ELR (cell line): ENCODE measurements around the gene EEFSEC.
A peak's percentile ranks its signal among the peaks of the same experiment; 100 is the strongest.
"Not testable (repeated sequence)": the region's sequence is repeated elsewhere in the genome, so short reads cannot be mapped to it uniquely, and the experiment has no call there.

Source experiments
- DNase-seq: peaks from one replicate; pipeline ENCODE4 v3.0.0-alpha.2; 2015; ENCODE audit warnings: low read depth

EEFSEC gene

DNA sequence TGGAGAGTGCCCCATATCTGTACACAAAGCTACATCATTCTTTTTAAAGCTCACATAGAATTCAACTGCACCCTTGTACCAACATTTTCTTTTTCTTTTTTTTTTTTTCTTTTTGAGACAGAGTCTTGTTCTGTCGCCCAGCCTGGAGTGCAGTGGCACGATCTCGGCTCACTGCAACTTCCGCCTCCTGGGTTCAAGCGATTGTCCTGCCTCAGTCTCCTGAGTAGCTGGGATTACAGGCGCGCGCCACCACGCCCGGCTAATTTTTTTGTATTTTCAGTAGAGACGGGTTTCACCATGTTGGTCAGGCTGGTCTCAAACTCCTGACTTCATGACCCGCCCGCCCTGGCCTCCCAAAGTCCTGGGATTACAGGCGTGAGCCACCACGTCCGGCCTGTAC, 1.1 kb downstream of the EEFSEC start:
- DNase-seq, result not testable (repeated sequence)

DNA sequence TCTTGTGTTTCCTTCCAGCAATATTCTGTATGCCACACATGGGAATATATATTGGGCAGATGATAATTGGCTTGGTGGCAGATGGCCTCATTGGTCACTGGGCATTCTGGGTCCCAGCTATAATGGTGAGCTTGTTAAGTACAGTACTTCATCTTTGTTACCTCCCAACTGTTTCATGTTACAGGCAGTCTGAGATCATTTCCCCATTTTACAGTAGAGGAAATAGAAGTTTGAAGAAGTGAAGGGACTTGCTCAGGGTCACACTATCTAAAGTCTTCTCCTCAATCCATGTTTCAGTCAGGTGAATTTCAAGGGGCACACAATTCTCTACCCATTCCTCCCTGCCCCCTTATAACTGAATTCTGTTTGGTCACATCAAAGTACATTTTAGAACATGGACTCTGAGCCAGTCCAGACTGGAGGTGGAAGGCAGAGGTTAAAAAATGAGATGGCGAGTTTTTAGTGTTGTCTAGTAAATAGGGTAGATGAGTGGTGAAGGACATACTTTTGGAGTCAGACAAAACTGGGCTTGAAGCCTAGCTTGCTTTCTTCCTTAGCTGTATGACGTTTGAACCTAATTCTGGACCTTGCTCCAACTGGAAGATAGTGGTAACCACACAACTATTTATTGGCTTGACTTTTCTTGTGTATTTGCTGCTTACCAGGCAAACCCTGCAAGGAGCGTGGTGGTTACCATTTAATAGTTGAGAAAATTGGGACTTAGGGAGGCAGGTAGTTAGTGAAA, 2.5 kb downstream of the EEFSEC start:
- no peak for DNase-seq

DNA sequence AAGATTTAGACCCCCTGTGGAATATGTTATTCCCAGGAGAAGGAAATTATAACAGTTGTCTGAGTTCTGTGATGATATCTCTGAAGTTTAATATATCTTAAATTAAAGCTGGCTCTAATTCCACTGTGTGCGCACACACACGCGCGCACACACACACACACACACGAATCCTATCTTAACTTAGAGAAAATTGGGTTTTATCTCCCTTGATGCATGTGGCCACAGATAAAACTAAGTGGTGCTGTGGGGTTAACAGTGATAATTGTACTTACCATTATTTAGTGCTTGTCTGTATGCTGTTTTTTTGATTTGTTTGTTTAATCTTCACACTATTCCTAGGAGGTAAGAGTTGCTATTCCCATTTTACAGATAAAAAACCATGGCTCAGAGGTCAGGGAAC, 7.4 kb downstream of the EEFSEC start:
- no peak for DNase-seq

DNA sequence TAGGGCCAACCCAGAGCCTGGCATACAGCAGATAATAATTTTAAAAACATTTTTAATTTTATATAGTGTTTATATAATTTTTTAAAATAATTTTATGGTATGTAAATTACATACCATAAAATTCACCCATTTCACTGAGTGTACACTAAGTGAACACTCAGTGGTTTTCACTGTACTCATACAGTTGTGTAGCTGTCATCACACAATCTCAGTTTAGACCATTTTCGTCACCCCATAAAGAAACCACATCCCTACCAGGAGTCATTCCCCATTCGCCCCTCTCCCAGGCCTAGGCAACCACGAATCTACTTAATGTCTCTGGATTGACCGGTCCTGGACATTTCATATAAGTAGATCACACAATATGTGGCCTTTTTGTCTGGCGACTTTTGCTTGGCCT, 10.2 kb downstream of the EEFSEC start:
- no peak for DNase-seq

DNA sequence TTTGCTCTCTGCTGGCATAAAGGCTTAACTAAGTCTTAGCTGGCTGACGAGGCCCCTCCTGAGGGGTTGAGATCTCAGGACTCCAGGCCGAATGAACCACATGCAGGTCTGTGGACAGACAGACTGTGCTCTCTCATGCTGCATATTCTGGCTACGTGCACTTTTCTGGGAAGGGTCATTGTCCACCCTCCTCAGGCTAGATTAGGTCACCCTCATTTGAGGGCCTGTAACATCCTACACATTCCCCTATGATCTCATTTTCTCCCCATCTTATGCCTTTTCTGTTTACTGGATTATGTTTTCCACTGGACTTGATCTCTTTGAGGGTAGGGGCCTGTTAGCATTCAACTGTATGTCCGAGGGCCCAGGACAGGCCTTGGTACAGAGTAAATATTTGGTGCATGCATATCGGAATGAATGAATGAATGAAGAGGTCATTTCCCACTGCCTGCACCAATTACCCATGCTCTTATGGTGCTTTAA, 13.7 kb downstream of the EEFSEC start:
- no peak for DNase-seq

DNA sequence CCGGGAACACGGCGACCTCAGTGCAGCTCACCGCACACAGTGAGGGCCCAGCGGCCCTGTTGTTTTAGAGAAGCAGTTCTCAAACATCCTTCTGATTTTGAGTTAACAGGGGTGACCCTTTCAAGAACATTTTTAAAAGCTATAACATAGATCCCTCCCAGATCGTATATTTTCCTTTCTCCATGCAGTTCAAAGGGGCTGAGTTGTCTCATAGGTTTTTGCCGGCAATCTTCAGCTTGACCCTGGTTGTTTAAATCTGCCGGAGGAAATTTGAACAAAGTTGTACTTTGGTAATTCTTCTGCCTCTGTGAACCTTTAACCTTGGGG, 14.3 kb downstream of the EEFSEC start:
- DNase-seq, result no peak

DNA sequence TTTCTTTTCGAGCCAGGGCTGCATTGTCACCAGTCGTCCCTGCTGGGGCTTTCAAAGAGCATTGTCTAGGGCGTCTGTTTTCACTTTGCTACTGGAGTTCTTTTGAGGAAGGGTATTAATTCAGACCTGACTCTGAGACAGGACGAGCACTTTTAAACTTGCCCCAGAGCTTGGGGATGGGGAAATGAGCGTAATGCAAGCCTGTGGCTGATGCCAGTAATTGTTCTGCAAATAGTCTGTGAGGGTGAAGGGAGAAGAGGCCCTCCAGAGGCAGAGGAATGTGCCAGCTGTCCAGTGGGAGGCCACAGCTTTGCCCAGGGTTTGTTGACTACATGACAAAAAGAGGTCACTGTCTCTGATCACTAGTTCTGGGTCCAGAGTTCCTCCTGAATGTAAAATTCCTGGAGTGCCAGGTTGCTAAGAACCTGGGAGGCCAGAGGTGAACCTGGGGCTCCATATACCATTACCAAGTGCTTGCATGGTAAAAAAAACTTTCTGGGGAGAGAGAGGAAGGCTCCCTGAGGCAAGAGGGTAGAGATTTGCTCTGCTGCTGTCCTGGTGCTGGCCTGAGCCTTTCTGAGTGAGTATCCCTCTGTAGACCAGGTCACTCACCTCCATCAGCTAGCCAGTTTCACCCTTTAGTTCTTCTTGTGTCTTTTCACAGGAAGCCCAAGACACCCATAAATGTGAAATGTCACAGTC, 14.8 kb downstream of the EEFSEC start:
- DNase-seq, result no peak

DNA sequence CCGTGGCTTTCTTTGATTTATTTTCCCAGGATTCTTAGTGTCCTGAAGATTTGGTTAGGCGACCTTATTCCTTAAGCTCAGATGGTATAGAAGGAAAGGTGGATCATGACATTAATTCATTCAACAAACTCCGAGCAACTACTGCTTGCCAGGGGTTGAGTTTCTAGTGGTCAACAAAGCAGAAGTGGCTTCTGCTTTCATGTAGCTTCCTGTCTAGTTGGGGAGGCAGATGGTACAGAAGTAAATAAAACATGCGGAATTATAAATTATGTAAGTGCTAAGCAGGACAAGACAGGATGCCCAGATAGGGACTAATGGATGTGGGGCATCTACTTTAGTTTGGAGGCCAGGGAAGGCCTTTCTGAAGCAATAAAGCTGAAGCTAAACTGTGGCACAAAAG, 15.6 kb downstream of the EEFSEC start:
- no peak for DNase-seq

DNA sequence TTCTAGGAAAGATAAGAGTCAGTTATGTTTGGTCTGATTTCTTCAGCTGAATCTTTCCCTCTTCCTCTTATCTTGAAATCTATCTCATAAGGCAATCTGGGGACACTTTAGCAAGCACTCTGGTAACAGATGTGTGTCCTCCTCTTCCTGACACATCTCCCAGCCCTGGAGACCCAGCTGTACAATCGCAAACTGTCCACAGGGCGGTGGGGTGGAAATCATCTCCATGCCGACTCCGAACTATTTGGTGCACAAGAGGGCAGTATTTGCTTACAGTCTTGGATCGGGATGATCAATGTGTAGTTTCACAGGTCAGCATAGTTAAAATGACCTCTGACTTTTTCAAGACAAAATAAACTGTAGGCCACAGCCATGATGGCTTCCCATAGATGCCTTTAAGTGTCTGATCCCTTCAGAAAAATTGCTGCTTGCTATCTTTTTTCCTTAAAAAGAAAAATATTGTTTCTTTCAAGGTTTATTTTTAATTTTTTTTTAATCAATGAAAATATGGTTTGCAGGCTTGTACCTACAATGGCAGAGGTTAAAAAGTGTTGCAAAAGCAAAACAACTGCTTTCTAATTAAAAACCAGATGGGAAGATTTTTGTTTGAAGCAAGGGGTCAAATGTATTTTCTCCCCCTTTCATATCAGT, 17.7 kb downstream of the EEFSEC start:
- DNase-seq, result peak; percentile 88

DNA sequence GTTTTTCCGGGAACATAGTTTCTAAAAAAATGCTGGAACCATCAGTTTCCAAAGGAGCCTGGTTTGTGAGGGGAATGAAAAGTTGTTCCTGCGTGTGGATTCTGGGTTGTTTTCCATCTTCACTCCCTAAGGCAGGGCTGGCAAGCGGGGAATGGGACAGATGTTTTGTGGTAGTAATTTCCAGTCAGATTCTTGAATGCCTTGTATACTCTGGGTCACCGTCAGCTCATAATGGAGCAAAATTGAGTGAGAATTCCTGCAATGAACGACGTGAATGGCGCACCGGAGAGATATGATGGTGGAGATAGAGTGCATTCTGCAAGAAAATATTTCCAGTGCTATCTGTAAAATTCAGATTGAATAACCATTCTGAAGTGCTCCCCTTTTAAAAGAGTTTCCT, 19.9 kb downstream of the EEFSEC start:
- DNase-seq, result no peak

DNA sequence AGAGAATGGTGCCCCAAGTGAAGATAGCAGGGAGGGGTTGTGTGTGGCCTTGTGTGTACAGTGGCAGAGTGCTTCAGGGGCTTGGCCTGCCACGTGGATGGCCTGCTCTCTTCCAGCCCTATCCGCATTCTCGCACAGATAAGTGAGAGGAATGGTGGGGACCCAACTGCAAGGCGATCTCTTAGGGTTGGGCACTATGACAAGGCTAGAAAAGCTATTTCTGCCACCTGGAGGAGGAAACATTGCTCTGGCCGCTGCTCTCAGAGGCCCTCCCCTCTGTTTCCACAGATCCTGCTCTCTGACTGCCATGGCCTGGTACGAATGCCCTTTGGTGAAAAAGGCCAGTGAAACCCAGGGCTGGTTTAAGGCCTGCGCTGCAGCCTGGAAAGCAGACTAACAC, 20.6 kb downstream of the EEFSEC start:
- no peak for DNase-seq

DNA sequence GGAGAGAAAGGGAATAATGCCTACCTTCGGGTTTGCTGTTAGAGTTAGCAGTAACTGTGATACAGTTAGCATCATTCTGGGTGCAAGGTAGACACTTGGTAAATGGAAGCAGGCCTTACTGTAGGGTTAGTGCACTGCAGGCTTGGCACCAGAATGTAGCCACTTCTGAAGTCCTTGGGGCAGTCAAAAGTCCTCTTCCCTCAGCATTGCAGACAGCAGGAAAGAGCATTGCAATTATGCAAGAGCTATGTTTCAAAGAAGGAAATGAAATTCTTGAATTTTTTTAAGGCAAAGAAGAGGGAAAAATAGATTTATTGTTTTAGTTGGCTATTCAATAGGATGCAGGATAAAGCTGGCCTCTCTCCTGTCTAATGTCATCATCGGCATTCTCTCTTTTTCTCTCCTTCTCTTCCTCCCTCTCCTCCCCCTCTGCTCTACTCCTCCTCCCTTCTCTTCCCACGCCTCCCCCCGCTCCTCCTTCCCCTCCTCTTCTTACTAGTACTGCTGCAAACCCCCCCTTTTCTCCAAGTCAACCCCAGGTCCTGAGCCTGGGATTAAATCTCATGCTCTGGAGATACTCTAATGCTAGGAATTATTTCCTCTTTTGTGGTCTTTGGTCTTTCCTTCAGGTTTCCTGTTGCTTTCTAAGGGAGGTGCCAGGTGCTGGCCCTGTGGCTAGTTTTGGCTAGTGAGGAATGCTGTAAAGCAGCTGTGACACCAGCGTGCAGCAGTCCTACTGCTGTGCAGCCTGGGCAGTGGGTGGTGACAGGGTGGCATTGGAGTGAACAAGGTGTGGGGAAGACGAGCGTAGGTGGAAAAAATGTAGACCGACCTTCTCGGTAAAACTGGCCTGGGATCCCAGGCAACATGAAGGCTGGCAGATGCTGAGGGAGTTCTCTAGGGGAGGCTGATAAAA, 21.7 kb downstream of the EEFSEC start:
- DNase-seq, result no peak

DNA sequence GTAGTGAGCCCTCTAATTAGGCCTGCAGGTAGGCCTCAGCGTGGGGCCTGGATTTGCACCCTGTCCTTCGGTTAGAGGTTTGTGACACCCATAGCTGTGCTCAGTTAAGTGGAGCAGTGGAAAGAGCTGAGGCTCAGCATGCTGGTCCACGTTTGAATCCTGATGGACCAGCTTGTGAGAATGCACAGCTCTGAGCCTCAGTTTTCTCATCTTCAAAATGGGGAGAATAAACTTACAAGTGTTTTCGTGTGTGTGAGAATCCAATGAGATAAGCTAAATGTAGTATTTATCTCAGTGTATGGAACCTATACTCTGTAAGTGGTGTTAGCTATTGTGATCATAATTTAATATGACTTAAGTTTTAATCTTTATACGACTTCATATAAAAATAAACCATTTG, 22.5 kb downstream of the EEFSEC start:
- DNase-seq, result no peak

DNA sequence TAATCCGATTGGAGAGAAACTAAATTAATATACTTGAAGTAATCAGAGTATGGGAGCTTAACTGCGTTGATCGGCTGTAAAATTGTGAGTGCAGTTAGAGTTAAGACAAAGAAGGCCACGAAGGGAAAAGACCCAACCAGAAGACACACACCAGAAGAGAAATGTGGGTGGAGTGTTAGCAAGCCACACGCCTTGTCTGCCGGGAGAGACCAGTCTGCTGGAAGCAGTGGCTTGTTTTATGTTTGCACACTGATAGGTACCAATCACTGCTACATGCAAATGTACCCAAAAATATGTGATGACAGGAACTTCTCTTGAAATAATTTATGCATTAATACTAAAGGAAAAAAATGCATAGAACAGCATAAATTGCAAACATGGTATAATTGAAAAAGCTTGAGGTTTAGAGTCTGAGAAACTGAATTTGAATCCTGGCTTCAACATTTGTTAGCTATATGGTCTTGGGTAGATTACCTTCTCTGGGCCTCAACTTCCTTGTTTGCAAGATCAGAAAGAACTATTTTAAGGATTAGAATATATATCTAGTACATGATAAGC, 23.1 kb downstream of the EEFSEC start:
- no peak for DNase-seq

DNA sequence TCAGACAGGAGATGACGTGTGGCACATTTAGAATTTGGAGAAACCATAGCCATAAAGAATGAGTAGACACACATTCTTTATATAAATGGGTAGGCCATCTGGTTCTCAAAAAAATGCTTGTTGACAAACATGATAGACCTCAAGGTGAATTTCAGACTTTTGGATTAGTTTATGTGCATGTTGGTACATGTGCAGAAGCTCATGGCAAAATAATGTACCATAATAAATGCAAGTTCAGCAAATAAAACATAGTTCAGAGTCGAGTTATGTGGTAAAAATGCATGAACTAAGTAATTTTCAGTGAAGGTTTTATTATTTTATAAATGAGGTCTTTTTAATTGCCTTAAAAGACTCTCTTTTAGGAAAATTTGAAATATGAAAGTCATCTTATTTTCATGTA, 24.6 kb downstream of the EEFSEC start:
- no peak for DNase-seq

DNA sequence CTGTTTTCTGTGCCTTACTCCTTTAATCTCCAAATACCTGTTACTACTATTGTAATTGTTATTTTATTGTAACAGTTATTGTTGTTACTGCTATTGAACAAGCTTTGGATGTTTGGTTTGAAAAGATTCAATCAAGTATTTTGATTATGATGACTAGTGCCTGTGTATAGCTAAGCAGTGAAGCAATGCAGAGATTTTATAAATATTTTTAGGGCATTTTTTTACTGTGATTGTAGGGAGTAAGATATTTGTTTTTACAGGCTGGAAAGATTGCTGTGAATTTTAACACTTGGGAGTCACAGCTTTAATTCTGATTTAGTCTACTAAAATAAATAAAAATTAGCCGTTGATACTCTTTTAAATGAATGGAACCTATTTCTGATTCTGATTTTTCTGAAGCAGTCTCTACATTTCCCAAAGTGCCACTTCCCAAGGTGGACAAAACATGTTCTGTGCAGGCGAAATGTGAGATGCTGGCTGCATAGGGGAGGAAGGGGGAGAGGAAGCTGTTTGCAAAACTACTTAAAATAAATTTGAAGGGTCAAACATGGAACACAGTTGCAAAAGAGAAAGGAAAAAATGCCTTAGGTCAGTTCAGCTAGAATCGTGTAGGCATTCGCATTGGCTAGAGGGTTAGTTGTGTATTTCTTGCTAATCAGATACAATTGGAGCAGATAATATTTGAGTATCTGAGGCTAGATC, 25.7 kb downstream of the EEFSEC start:
- no peak for DNase-seq

DNA sequence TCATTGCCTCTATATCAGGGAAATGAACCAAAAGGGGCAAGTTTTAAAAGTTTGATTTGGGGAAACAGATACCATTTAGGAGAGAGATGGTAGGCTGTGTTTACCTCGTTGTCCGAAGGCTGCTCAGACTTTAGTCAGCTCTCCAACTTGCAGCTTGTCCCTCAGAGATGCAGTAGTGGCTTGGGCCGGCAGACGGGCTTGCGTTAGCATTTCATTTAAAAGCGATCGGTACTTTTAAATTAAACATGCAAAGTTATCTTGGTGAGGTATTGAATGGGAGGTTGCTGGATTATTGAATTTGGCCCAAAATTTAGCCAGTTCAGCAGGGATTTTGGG, 26.2 kb downstream of the EEFSEC start:
- no peak for DNase-seq

DNA sequence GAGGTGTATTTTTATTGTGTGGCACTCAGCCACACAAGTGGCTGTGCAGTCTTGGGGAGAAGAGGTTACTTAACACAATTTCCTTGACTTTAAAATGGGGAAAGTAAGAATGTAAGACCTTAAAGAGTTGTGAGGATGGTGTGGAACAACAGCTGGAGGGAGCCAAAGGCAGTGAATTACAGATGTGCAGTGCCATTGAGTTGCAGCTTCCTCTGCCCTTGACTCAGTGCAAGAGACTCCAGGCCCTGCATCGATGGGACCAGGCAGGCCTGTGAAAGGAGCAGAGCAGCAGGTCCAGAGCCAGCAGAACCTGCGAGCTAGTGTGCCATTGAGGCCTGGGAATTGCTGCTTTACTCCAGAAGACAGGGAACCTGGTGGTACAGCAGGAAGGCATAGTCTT, 27.2 kb downstream of the EEFSEC start:
- no peak for DNase-seq

DNA sequence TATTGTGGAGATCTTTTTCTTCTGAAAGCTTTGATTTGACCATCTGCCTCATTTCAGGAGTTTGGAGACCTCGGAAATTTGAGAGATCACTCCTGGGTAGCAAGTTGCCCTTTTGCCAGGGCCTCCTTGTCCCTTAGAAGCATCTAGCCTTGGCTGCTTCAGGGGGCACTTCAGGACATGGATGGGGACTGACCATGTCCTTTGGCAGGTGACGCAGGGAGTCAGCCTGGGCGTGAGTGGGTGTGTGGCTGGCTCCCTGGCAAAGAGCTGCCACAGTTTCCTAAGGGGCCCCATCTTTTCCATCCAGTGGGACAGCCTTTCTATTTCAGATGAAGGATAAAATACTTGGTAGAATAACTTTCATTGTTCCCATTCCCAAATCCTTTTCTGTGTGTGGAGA, 27.6 kb downstream of the EEFSEC start:
- DNase-seq, result no peak

DNA sequence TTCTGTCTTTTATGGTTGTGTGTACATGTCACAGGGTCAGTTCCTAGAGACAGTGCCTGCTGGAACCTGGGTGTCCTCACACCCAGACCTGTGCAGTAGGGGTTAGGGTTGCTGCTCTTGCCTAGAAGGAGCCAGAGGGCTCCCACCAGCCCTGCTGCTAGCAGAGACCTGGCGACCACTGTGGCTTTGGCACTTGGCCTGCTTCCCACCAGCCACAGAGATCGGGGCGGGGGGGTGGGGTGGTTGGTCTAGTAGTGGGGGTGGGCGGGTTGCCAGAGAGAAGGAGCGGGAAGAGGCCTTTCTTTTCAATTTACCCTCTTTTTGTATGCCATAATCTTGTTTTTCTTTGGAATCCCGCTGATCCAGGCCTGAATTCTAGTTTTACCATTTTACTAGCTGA, 29.4 kb downstream of the EEFSEC start:
- no peak for DNase-seq

DNA sequence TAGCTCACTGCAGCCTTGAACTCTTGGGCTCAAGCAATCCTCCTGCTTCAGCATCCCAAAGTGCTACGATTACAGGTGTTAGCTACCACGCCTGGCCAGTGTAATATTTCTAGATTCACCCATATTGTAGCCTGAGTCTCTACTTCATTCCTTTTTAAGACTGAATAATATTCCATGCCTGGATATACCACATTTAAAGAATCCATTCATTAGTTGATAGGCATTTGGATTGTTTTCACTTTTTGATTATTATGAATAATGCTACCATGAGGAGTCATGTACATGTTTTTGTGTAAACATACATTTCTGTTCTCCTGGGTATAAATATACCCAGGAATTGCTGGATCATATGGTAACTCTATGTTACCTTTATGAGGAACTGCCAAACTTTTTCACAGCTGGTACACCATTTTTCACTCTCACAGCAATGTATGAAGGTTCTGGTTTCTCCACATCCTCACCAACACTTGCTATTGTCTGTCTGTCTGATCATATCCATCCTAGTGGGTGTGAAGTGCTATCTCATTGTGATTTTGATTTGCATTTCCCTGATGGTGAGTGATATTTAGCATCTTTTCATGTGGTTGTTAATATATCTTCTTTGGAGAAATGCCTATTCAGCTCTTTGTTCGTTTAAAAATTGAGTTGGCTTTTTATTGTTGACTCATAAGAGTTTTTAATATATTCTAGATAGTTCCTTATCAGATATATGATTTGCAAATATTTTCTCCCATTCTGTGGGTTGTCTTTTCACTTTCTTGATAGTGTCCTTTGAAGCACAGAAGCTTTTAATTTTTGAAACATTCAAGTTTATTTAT, 32.6 kb downstream of the EEFSEC start:
- no peak for DNase-seq
